Stimulated activated CD8-positive, alpha-beta memory T cell treated with anti-CD3 and anti-CD28 coated beads, Interleukin-7, amount 100 ng/mL, for 4 hours (primary cell): ENCODE results near the gene SPEF2.
A peak's percentile ranks its signal among the peaks of the same experiment; 100 is the strongest.
"Not testable (repeated sequence)": the region's sequence is repeated elsewhere in the genome, so short reads cannot be mapped to it uniquely, and the experiment has no call there.

Experiments
- DNase-seq, 2 donors: peaks; one replicate each; pipeline ENCODE4 v3.0.0-alpha.2; 2020; ENCODE audit warnings: low read depth in 2 of 2

SPEF2 gene

DNA sequence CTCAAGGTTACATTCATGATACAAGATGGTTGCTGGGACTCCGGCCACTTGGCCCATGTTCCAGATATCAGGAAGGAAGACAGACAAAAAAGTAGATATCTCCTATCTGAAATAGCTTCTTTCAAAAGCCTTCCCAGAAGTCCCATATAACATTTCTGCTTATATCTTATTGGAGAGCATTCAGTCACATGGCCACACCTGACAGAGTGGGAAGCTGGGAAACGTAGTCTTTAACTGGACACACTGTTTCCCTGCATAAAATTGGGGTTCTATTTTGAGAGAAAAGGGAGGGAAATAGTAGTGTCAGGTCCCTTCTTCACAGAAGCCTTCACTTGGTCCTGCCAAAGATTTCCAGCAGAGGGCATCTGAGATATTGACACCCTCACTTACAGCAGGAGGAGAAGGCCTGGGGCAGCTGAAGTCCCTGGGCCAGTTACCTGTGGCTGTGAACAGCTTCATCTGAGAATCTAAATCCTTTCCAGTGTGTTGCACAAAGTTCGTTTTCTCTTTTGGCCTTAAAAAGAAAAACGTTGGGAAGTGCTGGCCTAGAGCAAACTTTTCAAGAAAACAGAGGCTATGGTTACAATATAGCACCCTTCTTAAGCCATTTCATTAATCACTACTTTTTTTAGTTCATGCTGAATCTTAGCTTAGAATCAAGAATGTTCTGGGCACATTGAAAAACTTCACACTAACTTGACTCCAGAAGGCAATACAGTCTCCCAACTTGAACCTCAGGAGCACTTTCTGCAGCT, 33.5 kb downstream of the SPEF2 start:
- peak; percentile 32 to 51 for DNase-seq

DNA sequence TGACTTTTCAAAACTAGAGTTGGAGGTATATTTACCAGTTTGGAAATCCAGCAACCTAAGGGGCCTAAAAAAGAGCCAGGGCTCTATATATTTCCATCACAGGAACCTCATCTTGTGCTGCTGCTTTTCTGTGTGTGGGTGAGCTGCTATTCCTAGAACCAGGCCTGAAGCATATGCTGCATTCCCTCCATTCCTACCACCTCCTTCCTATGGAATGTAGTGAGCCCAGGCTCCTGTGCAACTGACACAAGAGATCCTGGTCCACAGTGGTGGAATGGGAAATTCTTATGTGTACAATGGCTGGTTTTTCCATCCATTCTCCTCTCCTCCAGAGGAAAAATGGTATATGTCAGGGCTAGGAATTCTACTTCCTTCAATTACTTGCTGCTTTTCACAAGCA, 39.1 kb downstream of the SPEF2 start:
- DNase-seq, result no peak

DNA sequence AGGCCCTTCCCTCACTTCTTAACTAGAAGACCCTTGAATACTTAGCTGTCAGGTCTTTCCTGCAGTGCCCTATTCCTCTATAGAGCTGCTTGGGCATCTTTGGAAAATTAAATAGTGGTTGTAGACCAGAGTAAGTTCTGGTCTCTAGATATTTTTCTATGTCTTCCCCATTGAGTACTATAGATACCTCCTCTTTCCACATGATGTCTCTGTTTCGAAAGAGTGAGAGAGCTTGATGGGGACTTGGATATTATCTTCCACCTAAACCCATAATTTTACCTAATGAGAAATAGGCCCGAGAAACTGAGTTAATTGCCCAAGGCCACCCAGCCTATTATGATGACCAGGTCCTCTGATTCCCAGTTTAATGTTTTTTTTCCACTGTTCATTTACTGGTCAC, 40.2 kb downstream of the SPEF2 start:
- DNase-seq, result no peak

DNA sequence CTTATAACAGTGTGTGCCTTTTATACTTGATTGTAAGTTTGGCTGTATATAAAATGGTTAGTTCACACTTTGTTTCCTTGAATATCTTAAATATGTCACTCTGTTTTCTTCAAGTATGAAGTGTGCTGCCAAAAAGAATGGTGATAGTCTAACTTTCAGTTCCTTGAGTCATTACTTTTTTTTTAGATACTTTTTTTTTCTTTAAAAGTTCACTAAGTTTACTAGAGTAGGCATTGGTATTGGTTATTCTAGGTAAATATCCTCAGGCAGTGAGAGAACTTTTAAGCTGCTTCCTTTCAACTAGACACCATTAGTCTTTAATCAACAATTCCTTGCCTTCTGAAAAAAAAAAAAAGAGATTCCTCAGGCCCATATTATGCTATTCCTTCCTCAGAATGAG, 41.9 kb downstream of the SPEF2 start:
- DNase-seq, result no peak

DNA sequence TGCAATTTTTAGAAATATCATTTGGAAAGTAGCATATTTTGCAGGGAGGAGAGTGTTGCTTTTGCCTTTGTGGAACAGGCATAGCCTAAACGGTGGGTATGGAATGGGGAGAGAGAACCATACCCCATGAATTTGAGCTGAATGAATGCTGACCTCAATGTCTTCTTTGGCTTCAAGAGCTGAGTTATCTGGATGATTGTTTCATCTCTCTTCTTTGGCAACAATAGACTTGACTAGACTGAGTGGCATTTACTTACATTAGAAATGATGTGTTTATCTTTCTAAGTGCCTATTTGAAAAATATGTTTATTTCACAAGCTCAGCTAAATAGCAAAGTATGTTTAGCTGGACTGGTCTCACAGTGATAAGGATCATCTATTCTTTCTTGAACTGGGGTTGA, 42.8 kb downstream of the SPEF2 start:
- no peak for DNase-seq

DNA sequence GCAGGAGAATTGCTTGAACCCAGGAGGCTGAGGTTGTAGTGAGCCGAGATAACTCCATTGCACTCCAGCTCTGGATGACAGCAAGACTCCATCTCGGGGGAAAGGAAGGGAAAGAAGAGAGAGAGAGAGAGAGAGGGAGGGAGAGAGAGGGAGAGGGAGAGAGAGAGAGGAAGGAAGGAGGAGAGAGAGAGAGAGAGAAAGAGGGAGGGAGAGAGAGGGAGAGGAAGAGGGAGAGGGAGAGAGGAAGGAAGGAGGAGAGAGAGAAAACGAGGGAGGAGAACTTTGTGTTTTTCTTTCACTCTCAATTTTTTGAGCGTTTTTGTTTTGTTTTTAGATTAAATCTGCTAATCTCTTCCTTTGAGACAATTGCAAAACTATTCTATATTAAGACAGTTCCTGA, 46.9 kb downstream of the SPEF2 start:
- DNase-seq, result no peak

DNA sequence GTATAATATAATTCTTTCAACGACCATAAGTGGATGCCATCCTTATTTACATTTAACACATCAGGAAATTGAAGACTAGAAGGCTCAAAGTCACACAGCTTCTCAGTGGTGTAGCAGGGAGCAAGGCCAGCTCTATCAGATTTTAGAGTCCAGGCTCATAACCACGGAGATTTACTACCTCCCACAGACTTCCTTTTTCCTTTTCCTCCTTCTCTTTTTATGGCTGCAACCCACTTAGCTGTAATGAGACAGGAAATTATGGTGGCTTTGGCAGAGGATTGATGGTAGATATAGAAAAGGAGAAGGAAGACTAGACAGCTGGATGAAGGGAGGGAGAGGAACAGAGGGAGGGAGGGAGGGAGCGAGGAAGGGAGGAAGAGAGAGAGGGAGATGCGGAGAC, 47.4 kb downstream of the SPEF2 start:
- no peak for DNase-seq

DNA sequence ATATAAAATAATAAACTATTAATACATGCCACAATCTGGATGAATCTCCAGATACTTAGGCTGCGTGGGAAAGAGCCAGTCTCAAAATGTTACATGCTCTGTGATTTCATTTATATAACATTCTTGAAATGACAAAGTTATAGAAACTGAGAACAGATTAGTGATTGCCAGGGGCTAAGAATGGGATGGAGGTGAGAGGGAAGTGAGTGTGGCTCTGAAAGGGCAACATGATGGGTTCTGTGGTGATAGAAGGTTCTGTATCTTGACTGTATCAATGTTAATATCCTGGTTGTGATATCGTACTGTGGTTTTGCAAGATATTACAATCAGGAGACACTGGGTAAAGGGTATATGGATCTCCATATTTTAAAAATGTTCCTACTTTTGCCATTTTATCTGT, 50.7 kb downstream of the SPEF2 start:
- no peak for DNase-seq

DNA sequence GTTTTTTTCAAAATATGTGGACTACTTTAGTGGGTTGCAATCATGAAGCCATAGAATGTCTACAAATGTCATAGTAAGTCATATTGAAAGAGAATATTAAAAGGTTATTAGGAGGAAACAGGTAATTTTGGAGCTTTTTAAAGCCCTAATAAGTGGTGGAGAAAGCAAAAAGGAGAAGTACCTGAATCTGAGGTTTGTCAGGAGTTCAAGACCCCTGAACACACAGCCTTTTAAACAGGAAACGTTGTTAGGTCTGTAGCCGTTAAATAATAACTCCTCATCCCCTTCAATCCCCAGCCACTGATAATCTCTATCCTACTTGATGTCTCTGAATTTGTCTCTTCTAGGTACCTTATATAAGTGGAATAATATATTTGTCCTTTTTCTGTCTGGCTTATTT, 51.1 kb downstream of the SPEF2 start:
- DNase-seq, result no peak

DNA sequence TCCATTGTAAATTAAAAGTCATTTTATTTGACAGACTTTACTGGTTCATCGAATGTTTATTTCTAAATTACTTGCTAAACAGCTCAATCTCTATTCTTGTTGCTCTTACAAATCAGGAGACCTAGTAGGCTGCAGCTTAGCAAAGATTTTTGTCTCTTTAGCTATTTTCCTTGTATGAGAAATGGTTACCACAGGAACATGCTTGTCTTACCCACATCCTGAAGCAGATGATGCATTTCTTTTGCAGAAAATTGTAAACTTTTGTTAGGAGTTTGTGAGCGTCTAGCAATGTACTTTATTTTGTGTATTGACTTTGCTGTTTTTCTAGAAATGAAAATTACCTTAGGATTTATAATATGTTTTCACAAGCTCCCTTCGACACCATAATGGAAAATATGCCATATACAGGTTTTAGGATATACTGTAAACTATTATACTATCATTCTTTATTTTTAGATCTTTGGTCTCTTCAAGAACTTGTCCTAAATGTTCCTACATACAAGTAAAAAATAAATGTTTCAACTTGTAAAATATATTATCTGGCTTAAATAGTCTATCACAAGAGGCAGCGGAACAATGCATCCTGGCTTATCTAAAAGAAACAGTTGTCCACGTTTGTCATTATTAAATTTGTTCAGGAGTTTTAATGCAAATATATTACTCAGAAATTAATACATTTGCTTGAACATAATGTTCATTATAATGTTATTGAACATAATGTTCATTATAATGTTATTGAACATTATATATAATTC, 54.1 kb downstream of the SPEF2 start:
- DNase-seq, result no peak

DNA sequence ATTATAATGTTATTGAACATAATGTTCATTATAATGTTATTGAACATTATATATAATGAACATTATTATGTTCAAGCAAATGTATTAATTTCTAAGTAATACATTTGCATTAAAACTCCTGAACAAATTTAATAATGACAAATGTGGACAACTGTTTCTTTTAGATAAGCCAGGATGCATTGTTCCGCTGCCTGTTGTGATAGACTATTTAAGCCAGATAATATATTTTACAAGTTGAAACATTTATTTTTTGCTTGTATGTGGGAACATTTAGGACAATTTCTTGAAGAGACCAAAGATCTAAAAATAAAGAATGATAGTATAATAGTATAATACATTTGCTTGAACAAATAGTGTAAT, 54.6 kb downstream of the SPEF2 start:
- not testable (repeated sequence) for DNase-seq

DNA sequence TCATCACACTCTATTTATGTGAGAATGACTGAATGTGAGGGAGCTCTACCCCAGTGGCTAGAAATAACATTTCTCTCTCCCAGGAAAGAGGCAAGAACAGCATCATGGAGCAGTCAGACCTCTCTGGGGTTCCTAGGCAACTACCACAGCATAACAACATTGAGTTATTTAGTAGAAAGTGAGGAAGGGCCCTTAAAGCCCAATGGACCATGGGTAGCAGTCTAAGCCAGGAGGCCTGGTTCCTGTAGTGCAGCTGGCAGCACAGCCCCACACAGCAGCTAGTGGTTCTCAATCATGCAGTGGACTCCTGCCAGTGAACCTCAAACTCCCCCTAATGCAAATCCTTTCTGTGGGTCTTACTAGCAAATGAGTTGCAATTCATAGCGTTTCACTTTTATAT, 55.3 kb downstream of the SPEF2 start:
- DNase-seq, result peak in 1 of 2 donors; percentile 3

DNA sequence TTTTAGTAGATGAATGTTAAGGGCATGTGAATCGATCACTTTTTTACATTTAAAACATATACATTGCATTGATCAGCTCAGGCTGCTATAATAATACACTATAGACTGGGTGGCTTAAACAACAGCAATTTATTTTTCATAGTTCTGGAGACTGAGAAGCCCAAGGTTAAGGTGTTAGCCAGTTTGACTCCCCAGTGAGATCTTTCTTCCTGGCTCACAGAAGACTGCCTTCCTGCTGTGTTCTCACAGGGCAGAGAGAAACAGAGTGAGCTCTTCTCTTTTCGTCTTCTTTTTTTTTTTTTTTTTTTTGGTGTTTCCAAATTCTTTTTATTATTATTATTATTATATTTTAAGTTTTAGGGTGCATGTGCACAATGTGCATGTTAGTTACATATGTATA, 56.4 kb downstream of the SPEF2 start:
- no peak for DNase-seq

DNA sequence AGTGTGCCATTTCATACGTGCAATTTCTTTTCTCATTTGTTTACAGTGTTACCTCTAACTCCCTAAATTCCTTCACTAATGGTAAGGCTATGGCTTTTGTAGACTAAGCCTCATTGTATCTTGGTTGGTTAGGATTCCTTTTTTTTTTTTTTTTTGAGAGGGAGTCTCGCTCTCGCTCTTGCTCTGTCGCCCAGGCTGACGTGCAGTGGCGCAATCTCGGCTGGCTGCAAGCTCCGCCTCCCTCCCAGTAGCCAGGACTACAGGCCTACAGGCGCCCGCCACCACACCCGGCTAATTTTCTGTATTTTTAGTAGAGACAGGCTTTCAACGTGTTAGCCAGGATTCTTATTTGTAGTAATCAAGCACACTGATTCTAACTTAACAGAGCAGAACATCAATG, 57.7 kb downstream of the SPEF2 start:
- no peak for DNase-seq

DNA sequence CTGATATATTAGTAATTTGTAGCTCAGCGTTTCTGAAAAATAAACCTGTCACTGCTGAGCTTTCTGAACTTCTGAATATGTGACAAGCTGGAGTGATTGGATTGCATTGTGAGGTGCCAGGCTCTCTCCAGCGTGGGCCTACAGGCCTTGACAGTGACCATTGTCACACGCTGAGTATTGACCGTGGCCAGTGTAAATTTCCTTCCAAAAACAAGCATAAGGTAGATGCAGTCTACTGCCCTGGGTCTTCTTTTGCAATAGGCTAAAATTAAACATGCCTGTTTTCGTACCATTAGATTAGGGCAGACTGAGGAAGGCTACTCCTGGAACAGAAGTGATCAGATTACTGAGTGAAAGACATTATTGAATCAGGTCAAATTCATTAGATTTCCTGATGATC, 60.2 kb downstream of the SPEF2 start:
- no peak for DNase-seq

DNA sequence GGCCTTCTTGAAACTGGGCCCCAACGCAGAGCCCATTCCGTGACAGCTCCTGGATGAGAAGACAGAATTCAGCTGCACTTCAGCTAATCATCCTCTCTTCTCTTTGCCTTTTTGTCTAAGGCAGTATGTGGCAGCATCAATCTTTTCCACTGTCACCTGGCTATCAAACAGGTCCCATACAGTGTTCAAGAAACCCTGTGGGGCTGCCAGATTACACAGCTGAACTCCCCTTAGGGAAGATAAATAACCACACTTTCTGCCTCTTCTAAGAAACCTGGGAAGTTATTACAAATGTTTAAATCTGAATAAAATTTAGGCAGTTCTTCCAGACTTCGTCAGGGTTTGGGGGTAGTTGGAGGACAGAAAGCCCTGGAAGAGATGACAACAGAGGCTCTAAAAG, 61.0 kb downstream of the SPEF2 start:
- no peak for DNase-seq

DNA sequence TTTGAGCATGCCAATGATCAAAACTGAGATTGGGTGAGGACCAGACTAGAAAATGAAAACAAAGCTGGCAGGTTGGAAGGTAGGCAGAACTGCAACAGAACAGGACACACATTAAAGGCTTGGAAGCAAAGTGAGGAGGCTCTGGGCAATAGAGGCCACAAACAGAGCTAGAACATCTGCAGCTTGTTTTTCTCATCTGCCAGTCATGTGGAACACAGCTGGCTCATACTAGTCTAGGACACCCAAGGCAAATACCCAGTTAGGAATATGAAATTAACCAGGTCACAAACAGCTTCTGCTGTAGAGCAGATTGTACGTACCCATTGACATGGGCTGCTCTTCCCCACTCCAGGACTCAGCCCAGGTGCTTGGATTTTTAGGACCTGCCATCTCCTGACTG, 61.7 kb downstream of the SPEF2 start:
- DNase-seq, result no peak

DNA sequence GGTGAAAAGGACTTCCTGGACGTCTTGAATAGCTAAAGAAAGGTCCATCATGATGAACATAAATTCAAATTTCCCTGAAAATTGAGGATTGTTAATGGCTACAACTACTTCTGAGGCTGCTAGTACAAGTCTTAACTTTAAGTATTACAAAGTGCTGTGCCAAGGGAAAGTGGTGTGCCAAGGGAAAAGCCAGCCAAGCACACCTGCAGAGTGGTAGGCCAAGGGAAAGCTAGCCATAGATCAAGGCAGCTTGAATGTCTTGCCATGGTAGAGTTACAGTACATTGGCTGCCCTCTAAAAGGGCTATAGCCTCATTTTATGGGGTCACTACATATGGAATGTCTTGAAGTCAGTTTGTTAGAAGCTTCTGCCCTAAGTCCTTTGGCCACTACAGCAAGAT, 64.2 kb downstream of the SPEF2 start:
- no peak for DNase-seq

DNA sequence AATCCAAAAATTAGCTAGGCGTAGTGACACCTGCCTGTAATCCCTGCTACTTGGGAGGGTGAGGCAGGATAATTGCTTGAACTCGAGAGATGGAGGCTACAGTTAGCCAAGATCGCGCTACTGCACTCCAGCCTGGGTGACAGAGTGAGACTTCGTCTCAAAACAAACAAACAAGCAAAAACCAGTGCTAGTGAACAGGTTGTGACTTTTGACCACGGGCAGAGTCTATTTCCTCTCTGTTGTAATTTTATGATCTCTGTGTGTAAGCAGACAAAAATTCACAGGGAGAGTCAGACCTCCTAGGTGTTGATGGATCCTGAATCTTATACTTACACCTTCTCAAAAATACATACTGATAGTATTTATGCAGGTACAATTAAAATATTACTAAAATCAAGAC, 65.8 kb downstream of the SPEF2 start:
- no peak for DNase-seq

DNA sequence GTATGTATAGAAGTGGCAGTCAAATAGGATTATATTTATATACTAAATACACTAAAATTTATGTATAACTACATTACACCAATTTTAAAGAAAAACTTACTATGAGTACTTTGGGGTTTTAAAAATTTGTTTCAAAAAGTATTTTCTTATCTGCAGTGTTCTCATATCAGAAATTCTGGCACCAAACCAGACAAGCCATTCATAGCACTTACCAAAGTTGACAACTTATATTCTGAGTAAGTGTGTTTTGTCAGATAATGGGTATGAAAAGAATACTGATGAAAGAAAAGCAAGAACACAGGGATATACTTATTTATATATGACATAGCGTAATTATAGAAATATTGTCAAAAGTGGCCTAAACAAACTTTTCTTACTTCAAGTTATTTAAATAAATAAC, 67.5 kb downstream of the SPEF2 start:
- DNase-seq, result no peak

DNA sequence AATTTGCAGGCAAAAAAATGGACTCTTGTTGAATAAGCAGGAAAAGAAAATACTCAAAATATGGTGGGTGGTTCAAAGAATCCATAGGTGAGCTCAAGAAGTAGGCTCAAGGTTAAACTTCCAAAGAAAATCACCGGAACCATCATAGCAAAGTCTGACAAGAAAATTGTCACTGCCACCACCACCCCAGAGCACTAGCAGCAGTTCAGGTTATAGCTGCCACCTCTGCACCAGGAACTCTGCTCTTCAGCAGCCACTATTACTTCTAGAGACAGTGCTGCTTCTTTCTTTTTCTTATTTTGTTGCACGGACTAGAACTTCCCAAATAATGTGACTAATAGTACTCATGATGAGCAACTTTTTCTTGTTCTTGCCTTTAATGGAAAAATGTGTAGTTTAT, 70.3 kb downstream of the SPEF2 start:
- no peak for DNase-seq

DNA sequence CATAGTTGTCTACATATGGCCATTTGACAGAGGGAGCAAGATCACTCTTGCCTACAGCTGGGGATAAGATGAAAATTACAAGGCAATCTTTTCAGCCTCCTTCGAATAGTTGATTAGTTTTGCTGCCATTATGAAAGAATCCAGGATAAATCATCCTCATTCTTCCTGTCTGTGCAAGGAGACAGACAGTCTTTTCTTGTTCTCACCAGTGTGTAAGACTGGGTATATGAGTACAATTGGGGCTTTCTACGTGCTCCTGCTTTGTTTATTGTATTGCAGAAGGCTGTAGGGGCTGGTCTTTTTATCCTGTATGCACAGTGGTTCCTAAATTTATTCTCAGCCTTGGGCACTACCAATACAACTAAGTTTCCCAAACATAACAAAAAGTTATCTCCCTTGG, 76.8 kb downstream of the SPEF2 start:
- DNase-seq, result no peak

DNA sequence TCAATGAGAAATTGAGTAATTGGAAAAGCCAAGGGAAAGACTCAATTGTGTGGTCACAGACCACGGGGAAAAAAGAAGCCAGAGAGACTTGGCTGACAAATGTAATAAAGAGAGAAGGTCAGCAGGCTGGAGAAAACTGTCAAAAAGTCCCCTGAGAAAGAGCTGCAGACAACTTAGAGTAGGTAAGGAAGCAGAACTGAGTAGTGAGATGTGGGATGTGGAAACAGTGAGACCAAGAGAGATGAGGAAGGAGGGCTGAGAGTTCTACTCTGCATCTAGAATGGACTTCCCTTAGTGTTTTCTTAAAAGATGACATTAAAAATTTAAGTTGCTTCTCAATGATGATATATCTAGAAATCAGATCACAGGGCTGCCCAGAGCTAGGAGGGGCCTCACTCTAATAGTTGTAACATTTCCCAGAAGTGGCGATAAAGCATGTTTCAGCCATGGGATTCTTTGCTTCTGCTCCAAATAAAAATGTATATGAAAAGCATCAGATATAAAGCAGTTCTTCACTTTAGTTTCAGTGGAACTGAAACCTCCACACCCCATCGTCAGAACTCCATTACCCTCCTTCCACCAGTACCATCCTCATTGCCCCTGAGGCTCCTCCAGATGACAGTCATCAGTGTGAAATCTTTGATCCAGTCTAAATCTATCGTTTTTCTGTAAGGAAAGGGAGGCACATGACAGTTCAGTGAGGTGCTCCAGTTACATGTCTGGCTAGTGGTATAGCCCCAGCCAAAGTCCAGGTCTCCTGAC, 80.6 kb downstream of the SPEF2 start:
- DNase-seq, result no peak
